Smooth muscle cell of the brain vasculature (primary cell): ENCODE measurements around the gene WDR38.

Source experiments
- DNase-seq: peaks from one replicate; pipeline ENCODE4 v3.0.0-alpha.2; 2012; ENCODE audit warnings: low read depth, low spot score

Gene WDR38

GRCh38 chr9:124882231-124882630 is 29.0 kb downstream of the WDR38 start:
- DNase-seq, result no peak

- no peak for DNase-seq
Measured at GRCh38 chr9:124884376-124884775, 31.1 kb downstream of the WDR38 start.

GRCh38 chr9:124885551-124885950 is 32.3 kb downstream of the WDR38 start:
- no peak for DNase-seq

- no peak for DNase-seq
Measured at GRCh38 chr9:124886461-124886860, 33.2 kb downstream of the WDR38 start.

- no peak for DNase-seq
Measured at GRCh38 chr9:124886866-124887492, 33.7 kb downstream of the WDR38 start.

GRCh38 chr9:124887832-124888231 is 34.6 kb downstream of the WDR38 start:
- DNase-seq, result no peak

- DNase-seq, result no peak
Measured at GRCh38 chr9:124889006-124889405, 35.7 kb downstream of the WDR38 start.

- DNase-seq, result no peak
Measured at GRCh38 chr9:124890179-124890578, 36.9 kb downstream of the WDR38 start.

- DNase-seq, result no peak
Measured at GRCh38 chr9:124894035-124894740, 40.9 kb downstream of the WDR38 start.

GRCh38 chr9:124894741-124895170 is 41.5 kb downstream of the WDR38 start:
- peak; percentile 9 for DNase-seq

- no peak for DNase-seq
Measured at GRCh38 chr9:124897570-124898460, 44.6 kb downstream of the WDR38 start.

GRCh38 chr9:124899845-124900244 is 46.6 kb downstream of the WDR38 start:
- no peak for DNase-seq

- no peak for DNase-seq
Measured at GRCh38 chr9:124906966-124907365, 53.7 kb downstream of the WDR38 start.
